ENCODE data around the gene PADI3. TPM values are rescaled to one million over a fixed set of nuclear protein-coding genes. Genes with fewer than 3 reads are reported as not detected.

Gene PADI3
- total RNA-seq, 1 donor from 2014 or later: 0.04 TPM

DNA sequence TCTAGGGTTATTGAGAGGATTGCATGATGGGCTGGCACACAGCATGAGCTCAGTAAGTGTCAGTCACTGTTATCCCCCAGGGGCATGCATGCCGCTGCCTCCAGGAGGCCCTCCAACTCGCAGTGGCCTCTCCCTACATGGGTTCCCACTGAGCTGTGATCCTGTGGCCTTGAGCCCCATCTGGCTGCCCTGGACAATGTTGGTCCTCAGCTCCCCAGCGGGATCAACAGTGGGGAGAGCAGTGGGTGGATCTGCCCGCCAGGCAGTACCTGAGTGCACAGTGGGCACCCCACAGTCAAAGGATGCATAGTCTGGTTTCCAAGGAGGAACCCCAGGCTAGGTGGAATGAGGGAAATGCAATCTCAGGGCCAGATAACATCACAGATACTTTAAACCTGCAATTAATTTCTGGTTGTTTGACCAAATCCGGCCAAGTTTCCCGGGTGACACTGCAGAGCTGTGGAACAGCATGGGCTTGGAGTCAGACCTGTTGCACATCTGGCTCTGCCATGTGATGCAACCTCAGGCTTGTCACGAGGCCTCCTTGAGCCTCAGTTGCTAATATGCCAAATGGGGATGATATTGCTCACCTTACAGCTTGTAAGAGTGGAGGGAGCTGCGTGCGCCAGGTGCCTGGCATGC, 9.3 kb downstream of the PADI3 start:
- DNase-seq (ENCODE audit: low read depth): no peak
- TF ChIP-seq, protein P1, sequence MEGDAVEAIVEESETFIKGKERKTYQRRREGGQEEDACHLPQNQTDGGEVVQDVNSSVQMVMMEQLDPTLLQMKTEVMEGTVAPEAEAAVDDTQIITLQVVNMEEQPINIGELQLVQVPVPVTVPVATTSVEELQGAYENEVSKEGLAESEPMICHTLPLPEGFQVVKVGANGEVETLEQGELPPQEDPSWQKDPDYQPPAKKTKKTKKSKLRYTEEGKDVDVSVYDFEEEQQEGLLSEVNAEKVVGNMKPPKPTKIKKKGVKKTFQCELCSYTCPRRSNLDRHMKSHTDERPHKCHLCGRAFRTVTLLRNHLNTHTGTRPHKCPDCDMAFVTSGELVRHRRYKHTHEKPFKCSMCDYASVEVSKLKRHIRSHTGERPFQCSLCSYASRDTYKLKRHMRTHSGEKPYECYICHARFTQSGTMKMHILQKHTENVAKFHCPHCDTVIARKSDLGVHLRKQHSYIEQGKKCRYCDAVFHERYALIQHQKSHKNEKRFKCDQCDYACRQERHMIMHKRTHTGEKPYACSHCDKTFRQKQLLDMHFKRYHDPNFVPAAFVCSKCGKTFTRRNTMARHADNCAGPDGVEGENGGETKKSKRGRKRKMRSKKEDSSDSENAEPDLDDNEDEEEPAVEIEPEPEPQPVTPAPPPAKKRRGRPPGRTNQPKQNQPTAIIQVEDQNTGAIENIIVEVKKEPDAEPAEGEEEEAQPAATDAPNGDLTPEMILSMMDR (IDR thresholded peaks at IDR 0.05; ENCODE audit: insufficient read depth, low read length, poor library complexity, severe bottlenecking): no peak

DNA sequence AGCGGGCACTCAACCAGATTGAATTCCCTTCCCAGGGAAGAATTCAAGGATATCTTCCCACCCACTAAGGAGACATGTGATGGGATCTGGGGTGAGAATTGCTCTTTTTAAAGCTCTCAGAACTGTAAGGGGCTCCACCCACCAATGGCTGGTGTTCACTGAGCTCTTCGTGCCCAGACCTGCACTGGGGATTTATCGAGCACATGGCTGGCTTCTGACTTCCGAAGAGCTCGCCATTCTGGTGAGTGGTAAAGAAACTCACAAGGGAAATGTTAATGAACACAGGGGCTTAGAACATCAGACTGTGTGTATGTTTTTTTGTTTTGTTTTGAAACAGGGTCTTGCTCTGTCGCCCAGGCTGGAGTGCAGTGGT, 9.8 kb downstream of the PADI3 start:
- Histone ChIP-seq H3K27me3 (ENCODE audit: control insufficient read depth, insufficient read depth, low read length) (no peaks in the 10 kb centered on the region), H3K4me3 (ENCODE audit: low read depth, low read length) (no peak overlapping the region), H3K36me3 (ENCODE audit: control insufficient read depth, insufficient read depth, low read length) (no peaks in the 10 kb centered on the region)
- TF ChIP-seq, protein P1 (IDR thresholded peaks at IDR 0.05; ENCODE audit: insufficient read depth, low read length, poor library complexity, severe bottlenecking): no peak
- no peak for DNase-seq (ENCODE audit: low read depth)

More for the DNA sequence above, 9.3 kb downstream of the PADI3 start:
- H3K4me3 ChIP-seq (ENCODE audit: low read depth, low read length): no peak overlapping the region
- H3K36me3 ChIP-seq (ENCODE audit: control insufficient read depth, insufficient read depth, low read length): no peaks in the 10 kb centered on the region
- H3K27me3 ChIP-seq (ENCODE audit: control insufficient read depth, insufficient read depth, low read length): no peaks in the 10 kb centered on the region

DNA sequence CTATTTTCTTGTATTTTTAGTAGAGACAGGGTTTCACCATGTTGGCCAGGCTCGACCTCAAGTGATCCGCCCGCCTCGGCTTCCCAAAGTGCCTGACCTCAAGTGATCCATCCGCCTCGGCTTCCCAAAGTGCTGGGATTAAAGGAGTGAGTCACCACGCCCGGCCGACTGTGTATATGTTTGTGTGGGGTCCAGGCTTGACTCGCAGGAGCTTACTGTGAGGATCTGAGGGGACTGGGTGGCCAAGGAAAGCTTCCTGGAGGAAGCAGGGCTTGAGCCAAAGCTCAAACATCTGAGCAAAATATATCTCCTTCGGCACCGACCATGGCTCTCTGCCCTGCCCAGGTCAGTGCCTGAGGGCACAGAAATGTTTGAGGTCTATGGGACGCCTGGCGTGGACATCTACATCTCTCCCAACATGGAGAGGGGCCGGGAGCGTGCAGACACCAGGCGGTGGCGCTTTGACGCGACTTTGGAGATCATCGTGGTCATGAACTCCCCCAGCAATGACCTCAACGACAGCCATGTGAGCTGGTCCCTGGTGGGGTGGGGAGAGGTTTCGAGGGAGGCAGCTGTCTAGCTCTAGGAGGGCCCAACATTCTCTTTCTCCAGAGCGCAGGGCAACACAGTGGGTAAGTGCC, 10.5 kb downstream of the PADI3 start:
- H3K36me3 ChIP-seq (ENCODE audit: control insufficient read depth, insufficient read depth, low read length): no peaks in the 10 kb centered on the region
- DNase-seq (ENCODE audit: low read depth): no peak
- no peak overlapping the region for H3K4me3 ChIP-seq (ENCODE audit: low read depth, low read length)
- H3K27me3 ChIP-seq (ENCODE audit: control insufficient read depth, insufficient read depth, low read length): no peaks in the 10 kb centered on the region
- TF ChIP-seq, protein P1 (IDR thresholded peaks at IDR 0.05; ENCODE audit: insufficient read depth, low read length, poor library complexity, severe bottlenecking): no peak

DNA sequence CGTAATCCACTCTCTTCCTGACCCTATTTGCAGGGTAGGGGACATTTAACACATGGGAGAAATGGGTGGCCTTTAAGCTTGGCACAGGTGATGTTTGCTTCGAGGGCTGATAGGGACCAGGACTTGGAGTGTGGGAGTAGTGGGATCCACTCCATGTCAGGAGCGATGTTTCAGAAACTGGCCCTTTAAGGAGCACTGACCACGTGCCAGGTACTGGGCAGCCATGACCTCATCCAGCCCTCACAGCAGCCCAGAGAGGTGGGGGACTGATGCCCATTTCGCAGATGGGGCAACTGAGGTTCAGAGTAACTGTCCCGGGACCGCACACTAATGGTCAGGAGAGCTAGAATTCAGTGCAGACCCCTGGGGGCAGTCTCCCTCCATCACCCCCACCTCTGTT, 11.4 kb downstream of the PADI3 start:
- DNase-seq (ENCODE audit: low read depth): no peak
- H3K36me3 ChIP-seq (ENCODE audit: control insufficient read depth, insufficient read depth, low read length): no peaks in the 10 kb centered on the region
- H3K27me3 ChIP-seq (ENCODE audit: control insufficient read depth, insufficient read depth, low read length): no peaks in the 10 kb centered on the region
- TF ChIP-seq, protein P1 (IDR thresholded peaks at IDR 0.05; ENCODE audit: insufficient read depth, low read length, poor library complexity, severe bottlenecking): no peak
- no peak overlapping the region for H3K4me3 ChIP-seq (ENCODE audit: low read depth, low read length)

DNA sequence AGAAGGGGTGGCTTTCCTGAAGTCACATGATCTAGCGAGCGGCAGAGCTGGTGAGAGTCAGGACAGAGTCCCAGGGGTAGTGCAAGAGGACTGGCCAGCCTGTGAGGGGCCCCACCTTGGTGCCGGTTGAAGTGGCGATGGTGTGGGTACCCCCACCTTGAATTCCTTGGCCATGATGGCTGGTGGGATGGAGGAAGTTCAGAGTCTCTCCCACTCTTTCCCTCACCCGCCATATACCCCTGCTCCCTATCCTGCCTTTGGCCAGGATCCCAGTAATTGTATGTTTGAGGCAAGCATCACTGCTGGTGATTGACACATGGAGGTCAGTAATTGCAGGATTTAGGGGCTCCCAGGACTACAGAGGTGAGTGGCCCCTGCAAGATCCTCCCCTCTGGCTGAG, 11.8 kb downstream of the PADI3 start:
- H3K27me3 ChIP-seq (ENCODE audit: control insufficient read depth, insufficient read depth, low read length): no peaks in the 10 kb centered on the region
- no peak overlapping the region for H3K4me3 ChIP-seq (ENCODE audit: low read depth, low read length)
- H3K36me3 ChIP-seq (ENCODE audit: control insufficient read depth, insufficient read depth, low read length): no peaks in the 10 kb centered on the region
- DNase-seq (ENCODE audit: low read depth): no peak
- TF ChIP-seq, protein P1 (IDR thresholded peaks at IDR 0.05; ENCODE audit: insufficient read depth, low read length, poor library complexity, severe bottlenecking): no peak

DNA sequence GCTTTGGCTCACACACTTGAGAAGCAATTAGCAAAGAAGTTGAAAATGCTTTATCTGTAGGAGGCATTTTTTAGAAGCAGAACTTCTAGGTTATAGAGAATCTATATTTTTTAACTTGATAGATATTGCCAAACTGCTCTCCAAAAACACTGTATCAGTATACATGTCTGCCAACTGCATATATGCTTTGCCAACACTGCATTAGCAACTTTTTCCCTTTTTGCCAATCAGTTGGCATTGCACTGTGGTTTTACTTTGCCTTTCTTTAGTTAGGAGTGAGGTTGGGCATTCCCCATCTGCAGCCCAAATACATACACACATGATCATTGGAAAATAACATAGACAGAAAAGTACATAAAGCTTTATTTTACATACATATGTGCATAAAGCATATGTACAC, 15.0 kb downstream of the PADI3 start:
- no peaks in the 10 kb centered on the region for H3K27me3 ChIP-seq (ENCODE audit: control insufficient read depth, insufficient read depth, low read length)
- no peaks in the 10 kb centered on the region for H3K36me3 ChIP-seq (ENCODE audit: control insufficient read depth, insufficient read depth, low read length)
- DNase-seq (ENCODE audit: low read depth): no peak
- TF ChIP-seq, protein P1 (IDR thresholded peaks at IDR 0.05; ENCODE audit: insufficient read depth, low read length, poor library complexity, severe bottlenecking): no peak
- H3K4me3 ChIP-seq (ENCODE audit: low read depth, low read length): no peak overlapping the region
